Muscle of leg (tissue), 11 donors: ENCODE results near the gene FAM236D. TPM values are rescaled to one million over a fixed set of nuclear protein-coding genes. Genes with fewer than 3 reads are reported as not detected.
"Not testable (repeated sequence)": the region's sequence is repeated elsewhere in the genome, so short reads cannot be mapped to it uniquely, and the experiment has no call there.

Experiments used
- DNase-seq: peaks from one replicate; pipeline ENCODE4 v3.0.0; 2013
- H3K27ac ChIP-seq: one replicate; pipeline ENCODE4 v1.5.1; 2013; ENCODE audit warnings: mild to moderate bottlenecking, low read length, control low read depth
- H3K27me3 ChIP-seq: one replicate; pipeline ENCODE4 v1.6.1; 2013; ENCODE audit warnings: low read length; ENCODE audit not compliant: control insufficient read depth, insufficient read depth
- H3K36me3 ChIP-seq: one replicate; pipeline ENCODE4 v1.6.1; 2013; ENCODE audit warnings: low read length; ENCODE audit not compliant: control insufficient read depth, insufficient read depth
- H3K4me1 ChIP-seq: one replicate; pipeline ENCODE4 v1.6.1; 2013; ENCODE audit warnings: low read length; ENCODE audit not compliant: control insufficient read depth, insufficient read depth
- H3K4me3 ChIP-seq: one replicate; pipeline ENCODE4 v1.5.1; 2013; ENCODE audit warnings: low read length, control low read depth
- H3K9me3 ChIP-seq: replicated peaks from 2 replicates; pipeline ENCODE4 v1.6.1; 2013; ENCODE audit warnings: low read depth, low read length; ENCODE audit not compliant: control insufficient read depth
- WGBS: methylation state at CpG from one replicate; pipeline ENCODE4 v1.1.5; 2013; ENCODE audit warnings: missing lambda C conversion rate; ENCODE audit not compliant: insufficient coverage; 5-methylcytosine and 5-hydroxymethylcytosine counted together
- polyA plus RNA-seq, 8 donors: library from polyadenylated mRNA; unstranded; fragments of 120-200 nt; gene quantifications; one replicate each; pipeline versions ENCODE4 v1.2.1 to v1.2.3, GENCODE V29; 2013; ENCODE audit warnings: inconsistent platforms in 1 of 8, low replicate concordance in 1 of 8; ENCODE audit not compliant: insufficient read length in 8 of 8, insufficient read depth in 1 of 8
- total RNA-seq: library from RNA; stranded (reverse); fragments of 120-200 nt; gene quantifications from one replicate; pipeline ENCODE4 v1.2.4, GENCODE V29; 2013

FAM236D gene
- total and polyA plus RNA-seq, 9 donors = not detected

DNA sequence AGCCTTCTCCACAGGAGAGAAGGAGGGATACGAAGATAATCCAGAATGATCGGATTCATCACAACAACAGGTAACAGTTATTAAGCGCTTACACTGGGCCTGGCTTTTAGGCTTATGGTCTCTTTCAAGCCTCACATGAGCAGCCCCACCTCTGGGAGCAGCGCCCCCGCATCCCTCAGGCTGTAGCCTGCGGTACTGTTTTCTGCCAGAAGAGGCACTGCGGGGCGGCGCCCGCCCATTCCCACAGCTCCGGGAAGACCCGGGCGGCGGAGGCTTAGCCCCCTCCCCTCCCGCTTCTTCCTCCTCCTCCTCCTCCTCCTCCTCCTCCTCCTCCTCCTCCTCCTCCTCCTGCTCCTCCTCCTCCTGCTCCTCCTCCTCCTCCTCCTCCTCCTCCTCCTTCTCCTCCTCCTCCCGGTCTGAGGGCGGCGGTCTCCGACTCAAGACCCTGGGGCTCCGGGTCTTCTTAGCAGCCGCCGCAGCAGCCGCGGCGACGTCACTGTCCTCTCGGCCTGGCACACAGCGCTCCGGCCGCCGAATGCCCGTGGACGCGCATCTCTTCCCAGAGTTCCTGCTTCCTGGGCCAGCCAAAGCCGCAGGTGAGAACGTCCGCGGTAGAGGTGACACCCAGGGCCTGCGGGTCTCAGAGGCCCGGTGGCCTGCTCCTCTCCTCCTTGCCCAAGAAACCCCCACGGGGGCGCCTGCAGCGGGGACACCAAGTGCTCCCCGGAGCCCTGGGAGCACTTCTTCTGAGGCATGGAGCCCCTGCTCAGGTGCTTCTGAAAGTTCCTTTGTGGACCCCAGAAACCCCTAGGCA, 31.1 kb downstream of the FAM236D start, which contains the start of gene DMRTC1B:
DMRTC1B (plus strand) TSS at position 238 of the 814 bp plus-strand sequence. CDS start 68,246 bp downstream, outside the sequence.
- not testable (repeated sequence) for H3K4me1 ChIP-seq, H3K27ac ChIP-seq, H3K27me3 ChIP-seq, H3K36me3 ChIP-seq, H3K9me3 ChIP-seq, DNase-seq, H3K4me3 ChIP-seq
- no CpG with 5 or more reads among the region's 44 CpGs for WGBS

DNA sequence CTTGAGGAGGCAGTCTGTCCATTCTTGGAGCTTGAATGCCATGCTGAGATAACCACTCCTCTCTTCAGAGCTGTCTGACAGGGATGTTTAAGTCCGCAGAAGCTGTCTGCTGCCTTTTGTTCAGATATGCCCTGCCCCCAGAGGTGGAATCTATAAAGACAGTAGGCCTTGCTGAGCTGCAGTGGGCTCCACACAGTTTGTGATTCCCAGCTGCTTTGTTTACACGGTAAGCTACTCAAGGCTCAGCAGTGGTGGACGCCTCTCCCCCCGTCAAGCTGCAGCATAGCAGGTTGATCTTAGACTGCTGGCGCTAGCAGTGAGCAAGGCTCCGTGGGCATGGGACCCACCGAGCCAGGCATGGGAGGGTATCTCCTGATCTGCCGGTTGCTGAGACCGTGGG, 47.6 kb downstream of the FAM236D start:
- H3K27me3 ChIP-seq, H3K9me3 ChIP-seq, H3K4me1 ChIP-seq, DNase-seq, H3K27ac ChIP-seq, H3K4me3 ChIP-seq, H3K36me3 ChIP-seq: not testable (repeated sequence)
- WGBS = no CpG with 5 or more reads among the region's 9 CpGs

Other genes with a start within 250 kb of the FAM236D start
- 19.1 TPM for gene HDAC8, start 235.4 kb downstream of the FAM236D start, total RNA-seq
- 10 to 100 TPM; 15.4 to 22.0 (median 17.3) TPM for gene HDAC8, start 235.4 kb downstream of the FAM236D start, polyA plus RNA-seq
- gene PHKA1, start 93.9 kb downstream of the FAM236D start, total RNA-seq = 2.7 TPM
- gene PHKA1, start 93.9 kb downstream of the FAM236D start, polyA plus RNA-seq = 1 to 10 TPM; 2.0 to 3.8 (median 3.1) TPM
- gene DMRTC1B, start 31.3 kb downstream of the FAM236D start, total RNA-seq = 0.22 TPM
- 1 to 10 TPM in 2 of 8 donors, under 1 TPM in 6; 0.43 to 1.0 (median 0.80) TPM for gene DMRTC1B, start 31.3 kb downstream of the FAM236D start, polyA plus RNA-seq
- not detected for gene FAM236B, start 25.6 kb downstream of the FAM236D start, total RNA-seq
- gene FAM236B, start 25.6 kb downstream of the FAM236D start, polyA plus RNA-seq = not detected
- gene FAM236C, start 104.4 kb upstream of the FAM236D start, total RNA-seq = not detected
- gene FAM236C, start 104.4 kb upstream of the FAM236D start, polyA plus RNA-seq = not detected
- not detected for gene FAM236A, start 130.0 kb upstream of the FAM236D start, total RNA-seq
- gene FAM236A, start 130.0 kb upstream of the FAM236D start, polyA plus RNA-seq = under 1 TPM in 1 of 8 donors, not detected in 7; 0.45 TPM
- not detected for gene DMRTC1, start 135.6 kb upstream of the FAM236D start, total RNA-seq
- gene DMRTC1, start 135.6 kb upstream of the FAM236D start, polyA plus RNA-seq = under 1 TPM in 4 of 8 donors, not detected in 4; 0.10 to 0.23 (median 0.16) TPM
- gene PABPC1L2B, start 194.7 kb upstream of the FAM236D start, total RNA-seq = 0.04 TPM
- gene PABPC1L2B, start 194.7 kb upstream of the FAM236D start, polyA plus RNA-seq = not detected